GM10266 (cell line): ENCODE measurements around the gene ZBTB7C.

Experiments
- DNase-seq: peaks from one replicate; pipeline ENCODE4 v3.0.0; 2012; ENCODE audit errors: extremely low spot score
- CTCF ChIP-seq: IDR thresholded peaks from 2 replicates; pipeline ENCODE4 v1.5.1; 2012; ENCODE audit warnings: mild to moderate bottlenecking, low read depth; ENCODE audit not compliant: control insufficient read depth, insufficient read depth; ENCODE audit errors: missing control alignments

The ZBTB7C gene

GRCh38 chr18:48238636-48239035 is 170.5 kb downstream of the ZBTB7C start:
- TF ChIP-seq CTCF: no peak
- DNase-seq: no peak

- no peak for DNase-seq
- no peak for TF ChIP-seq CTCF
Observed at GRCh38 chr18:48238206-48238605, 171.0 kb downstream of the ZBTB7C start.

GRCh38 chr18:48236822-48237221 is 172.4 kb downstream of the ZBTB7C start:
- DNase-seq: no peak
- no peak for TF ChIP-seq CTCF

GRCh38 chr18:48230467-48231113 is 178.6 kb downstream of the ZBTB7C start:
- TF ChIP-seq CTCF: peak; percentile 42
- peak; percentile 41 for DNase-seq

- TF ChIP-seq CTCF: no peak
- no peak for DNase-seq
Observed at GRCh38 chr18:48229552-48229981, 179.6 kb downstream of the ZBTB7C start.

GRCh38 chr18:48228841-48229240 is 180.3 kb downstream of the ZBTB7C start:
- no peak for DNase-seq
- TF ChIP-seq CTCF: no peak

- no peak for TF ChIP-seq CTCF
- no peak for DNase-seq
Observed at GRCh38 chr18:48228301-48228715, 180.9 kb downstream of the ZBTB7C start.
